ENCODE measurements around the gene KIAA0319L. TPM values are rescaled to one million over a fixed set of nuclear protein-coding genes. Genes with fewer than 3 reads are reported as not detected.

The KIAA0319L gene
- total and polyA plus RNA-seq, 2 experiments from 2014 or later = 27.2 to 75.1 TPM

DNA sequence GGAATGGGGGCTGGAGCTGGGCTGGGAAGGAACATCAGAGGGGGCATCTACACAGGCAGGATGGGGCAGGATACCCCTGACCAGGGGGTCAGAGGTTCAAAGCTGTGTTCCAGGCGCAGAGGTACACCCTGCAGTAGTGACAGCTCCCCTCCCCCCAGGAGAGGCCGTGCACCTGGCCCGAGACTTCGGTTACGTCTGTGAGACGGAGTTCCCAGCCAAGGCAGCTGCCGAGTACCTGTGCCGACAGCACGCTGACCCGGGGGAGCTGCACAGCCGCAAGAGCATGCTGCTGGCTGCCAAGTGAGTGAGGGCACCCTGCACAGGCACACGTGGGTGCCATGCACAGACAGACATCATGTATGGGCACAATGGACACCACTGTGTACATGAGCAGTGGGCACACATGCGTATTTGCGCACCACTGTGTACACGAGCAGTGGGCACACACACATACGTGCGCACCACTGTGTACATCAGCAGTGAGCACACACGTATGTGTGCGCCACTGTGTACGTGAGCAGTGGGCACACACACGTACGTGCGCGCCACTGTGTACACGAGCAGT is 33.4 kb upstream of the KIAA0319L start:
- H3K79me2 ChIP-seq (replicated peaks; ENCODE audit: insufficient read depth) = no peaks in the 10 kb centered on the region
- peaks cover 8% of the 10 kb centered on the region for H3K27me3 Mint-ChIP-seq (ENCODE audit: insufficient read depth, low read depth, poor library complexity)
- no peaks in the 10 kb centered on the region; the same call in 1 of the 2 replicates for H4K20me1 ChIP-seq (replicated peaks; ENCODE audit: insufficient read depth)
- TF ChIP-seq EZH2 (IDR thresholded peaks at IDR 0.05; ENCODE audit: low read depth, unreplicated experiment) (no peak), POLR2AphosphoS5 (IDR thresholded peaks at IDR 0.05; ENCODE audit: low read depth) (no peak), CREB1 (CRISPR knock-in tag; IDR thresholded peaks at IDR 0.05; ENCODE audit: low read depth) (no peak), NANOG (IDR thresholded peaks at IDR 0.05; ENCODE audit: borderline replicate concordance) (no peak), ZNF331 (CRISPR knock-in tag; IDR thresholded peaks at IDR 0.05; ENCODE audit: low read depth) (no peak), STAT1 (IDR thresholded peaks at IDR 0.05; ENCODE audit: unreplicated experiment) (no peak)
- TF ChIP-seq, protein P1, sequence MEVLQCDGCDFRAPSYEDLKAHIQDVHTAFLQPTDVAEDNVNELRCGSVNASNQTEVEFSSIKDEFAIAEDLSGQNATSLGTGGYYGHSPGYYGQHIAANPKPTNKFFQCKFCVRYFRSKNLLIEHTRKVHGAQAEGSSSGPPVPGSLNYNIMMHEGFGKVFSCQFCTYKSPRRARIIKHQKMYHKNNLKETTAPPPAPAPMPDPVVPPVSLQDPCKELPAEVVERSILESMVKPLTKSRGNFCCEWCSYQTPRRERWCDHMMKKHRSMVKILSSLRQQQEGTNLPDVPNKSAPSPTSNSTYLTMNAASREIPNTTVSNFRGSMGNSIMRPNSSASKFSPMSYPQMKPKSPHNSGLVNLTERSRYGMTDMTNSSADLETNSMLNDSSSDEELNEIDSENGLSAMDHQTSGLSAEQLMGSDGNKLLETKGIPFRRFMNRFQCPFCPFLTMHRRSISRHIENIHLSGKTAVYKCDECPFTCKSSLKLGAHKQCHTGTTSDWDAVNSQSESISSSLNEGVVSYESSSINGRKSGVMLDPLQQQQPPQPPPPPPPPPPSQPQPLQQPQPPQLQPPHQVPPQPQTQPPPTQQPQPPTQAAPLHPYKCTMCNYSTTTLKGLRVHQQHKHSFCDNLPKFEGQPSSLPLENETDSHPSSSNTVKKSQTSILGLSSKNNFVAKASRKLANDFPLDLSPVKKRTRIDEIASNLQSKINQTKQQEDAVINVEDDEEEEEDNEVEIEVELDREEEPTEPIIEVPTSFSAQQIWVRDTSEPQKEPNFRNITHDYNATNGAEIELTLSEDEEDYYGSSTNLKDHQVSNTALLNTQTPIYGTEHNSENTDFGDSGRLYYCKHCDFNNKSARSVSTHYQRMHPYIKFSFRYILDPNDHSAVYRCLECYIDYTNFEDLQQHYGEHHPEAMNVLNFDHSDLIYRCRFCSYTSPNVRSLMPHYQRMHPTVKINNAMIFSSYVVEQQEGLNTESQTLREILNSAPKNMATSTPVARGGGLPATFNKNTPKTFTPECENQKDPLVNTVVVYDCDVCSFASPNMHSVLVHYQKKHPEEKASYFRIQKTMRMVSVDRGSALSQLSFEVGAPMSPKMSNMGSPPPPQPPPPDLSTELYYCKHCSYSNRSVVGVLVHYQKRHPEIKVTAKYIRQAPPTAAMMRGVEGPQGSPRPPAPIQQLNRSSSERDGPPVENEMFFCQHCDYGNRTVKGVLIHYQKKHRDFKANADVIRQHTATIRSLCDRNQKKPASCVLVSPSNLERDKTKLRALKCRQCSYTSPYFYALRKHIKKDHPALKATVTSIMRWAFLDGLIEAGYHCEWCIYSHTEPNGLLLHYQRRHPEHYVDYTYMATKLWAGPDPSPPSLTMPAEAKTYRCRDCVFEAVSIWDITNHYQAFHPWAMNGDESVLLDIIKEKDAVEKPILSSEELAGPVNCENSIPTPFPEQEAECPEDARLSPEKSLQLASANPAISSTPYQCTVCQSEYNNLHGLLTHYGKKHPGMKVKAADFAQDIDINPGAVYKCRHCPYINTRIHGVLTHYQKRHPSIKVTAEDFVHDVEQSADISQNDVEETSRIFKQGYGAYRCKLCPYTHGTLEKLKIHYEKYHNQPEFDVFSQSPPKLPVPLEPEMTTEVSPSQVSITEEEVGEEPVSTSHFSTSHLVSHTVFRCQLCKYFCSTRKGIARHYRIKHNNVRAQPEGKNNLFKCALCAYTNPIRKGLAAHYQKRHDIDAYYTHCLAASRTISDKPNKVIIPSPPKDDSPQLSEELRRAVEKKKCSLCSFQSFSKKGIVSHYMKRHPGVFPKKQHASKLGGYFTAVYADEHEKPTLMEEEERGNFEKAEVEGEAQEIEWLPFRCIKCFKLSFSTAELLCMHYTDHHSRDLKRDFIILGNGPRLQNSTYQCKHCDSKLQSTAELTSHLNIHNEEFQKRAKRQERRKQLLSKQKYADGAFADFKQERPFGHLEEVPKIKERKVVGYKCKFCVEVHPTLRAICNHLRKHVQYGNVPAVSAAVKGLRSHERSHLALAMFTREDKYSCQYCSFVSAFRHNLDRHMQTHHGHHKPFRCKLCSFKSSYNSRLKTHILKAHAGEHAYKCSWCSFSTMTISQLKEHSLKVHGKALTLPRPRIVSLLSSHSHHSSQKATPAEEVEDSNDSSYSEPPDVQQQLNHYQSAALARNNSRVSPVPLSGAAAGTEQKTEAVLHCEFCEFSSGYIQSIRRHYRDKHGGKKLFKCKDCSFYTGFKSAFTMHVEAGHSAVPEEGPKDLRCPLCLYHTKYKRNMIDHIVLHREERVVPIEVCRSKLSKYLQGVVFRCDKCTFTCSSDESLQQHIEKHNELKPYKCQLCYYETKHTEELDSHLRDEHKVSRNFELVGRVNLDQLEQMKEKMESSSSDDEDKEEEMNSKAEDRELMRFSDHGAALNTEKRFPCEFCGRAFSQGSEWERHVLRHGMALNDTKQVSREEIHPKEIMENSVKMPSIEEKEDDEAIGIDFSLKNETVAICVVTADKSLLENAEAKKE (CRISPR knock-in tag; IDR thresholded peaks at IDR 0.05) = no peak
- TF ChIP-seq, protein P2, sequence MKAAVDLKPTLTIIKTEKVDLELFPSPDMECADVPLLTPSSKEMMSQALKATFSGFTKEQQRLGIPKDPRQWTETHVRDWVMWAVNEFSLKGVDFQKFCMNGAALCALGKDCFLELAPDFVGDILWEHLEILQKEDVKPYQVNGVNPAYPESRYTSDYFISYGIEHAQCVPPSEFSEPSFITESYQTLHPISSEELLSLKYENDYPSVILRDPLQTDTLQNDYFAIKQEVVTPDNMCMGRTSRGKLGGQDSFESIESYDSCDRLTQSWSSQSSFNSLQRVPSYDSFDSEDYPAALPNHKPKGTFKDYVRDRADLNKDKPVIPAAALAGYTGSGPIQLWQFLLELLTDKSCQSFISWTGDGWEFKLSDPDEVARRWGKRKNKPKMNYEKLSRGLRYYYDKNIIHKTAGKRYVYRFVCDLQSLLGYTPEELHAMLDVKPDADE (IDR thresholded peaks at IDR 0.05) = no peak
- ATAC-seq (no peak), DNase-seq (ENCODE audit: low spot score) (no peak)
- H3K27ac ChIP-seq (ENCODE audit: low read depth) = no peak overlapping the region
- H3K36me3 ChIP-seq (ENCODE audit: insufficient read depth) = no peaks in the 10 kb centered on the region
- no peak overlapping the region for H3K4me3 ChIP-seq
- H3K9me3 Mint-ChIP-seq = 0 out of 3 replicates have a peak, but pooled peaks cover 2% of the 10 kb centered on the region
- no peaks in the 10 kb centered on the region for H3K9me2 ChIP-seq (ENCODE audit: insufficient read depth)
- H3K36me3 Mint-ChIP-seq (ENCODE audit: low read depth) = no peaks in the 10 kb centered on the region
- H2AFZ ChIP-seq = no peak overlapping the region
- H3K4me3 Mint-ChIP-seq = no peak overlapping the region
- no peak overlapping the region for H3K27ac Mint-ChIP-seq
- no peaks in the 10 kb centered on the region for H3F3A ChIP-seq (replicated peaks; ENCODE audit: low read depth)
- H3K4me1 Mint-ChIP-seq = peaks cover 7% of the 10 kb centered on the region; the same call in 2 of the 3 replicates
- no peaks in the 10 kb centered on the region for H3K27me3 ChIP-seq (ENCODE audit: insufficient read depth)
- H3K4me1 ChIP-seq (ENCODE audit: insufficient read depth) = no peaks in the 10 kb centered on the region
- no peak overlapping the region for H3K4me2 ChIP-seq

All from GM23338 (cell line).